Thoracic aorta (tissue), 2 donors: ENCODE measurements around the gene HSPA12A. TPM values are rescaled to one million over a fixed set of nuclear protein-coding genes. Genes with fewer than 3 reads are reported as not detected.

Source experiments
- ATAC-seq: fragments of 150-250 bp; one replicate; pipeline ENCODE4 v1.8.0; 2017; ENCODE audit warnings: low read depth; ENCODE audit not compliant: insufficient number of reproducible peaks, low FRiP score
- DNase-seq: peaks from one replicate; pipeline ENCODE4 v3.0.0-alpha.2; 2020; ENCODE audit warnings: low spot score
- H3K27ac ChIP-seq, 2 donors: fragments of 200-600 bp; sonication (generic); 1 replicate in 1 of 2; 2 replicates in 1 of 2; pipeline ENCODE4 v1.5.1; 2016; ENCODE audit warnings: mild to moderate bottlenecking in 2 of 2, moderate library complexity in 2 of 2
- H3K27me3 ChIP-seq: fragments of 200-600 bp; sonication (generic); replicated peaks from 2 replicates; pipeline ENCODE4 v1.6.0; 2016; ENCODE audit warnings: mild to moderate bottlenecking; ENCODE audit not compliant: insufficient read depth
- H3K36me3 ChIP-seq: fragments of 200-600 bp; sonication (generic); one replicate; pipeline ENCODE4 v1.5.1; 2016
- H3K4me1 ChIP-seq, 2 donors: fragments of 200-600 bp; sonication (generic); 1 replicate in 1 of 2; 2 replicates in 1 of 2; pipeline versions ENCODE4 v1.5.1 to v1.6.0; 2016; ENCODE audit warnings: low read depth in 2 of 2, mild to moderate bottlenecking in 1 of 2; ENCODE audit not compliant: control insufficient read depth in 1 of 2
- H3K4me3 ChIP-seq: fragments of 200-600 bp; sonication (generic); 2 replicates; pipeline ENCODE4 v1.5.1; 2016; ENCODE audit warnings: mild to moderate bottlenecking
- H3K9me3 ChIP-seq: fragments of 200-600 bp; sonication (generic); 2 replicates; pipeline ENCODE4 v1.5.1; 2016
- total RNA-seq, 2 donors: library from RNA; depleted of rRNA; stranded (reverse); fragments of >200 nt; gene quantifications; one replicate each; pipeline versions ENCODE4 v1.1.0 to v1.2.3, GENCODE V29; 2016
- TF ChIP-seq, protein P1 (sequence below): fragments of 200-600 bp; sonication (generic); IDR thresholded peaks from one replicate; pipeline ENCODE4 v1.5.1; 2019; ENCODE audit warnings: antibody characterized with exemption

HSPA12A gene
- total RNA-seq, 2 donors from 2014 or later: 10.2 to 13.6 TPM

DNA sequence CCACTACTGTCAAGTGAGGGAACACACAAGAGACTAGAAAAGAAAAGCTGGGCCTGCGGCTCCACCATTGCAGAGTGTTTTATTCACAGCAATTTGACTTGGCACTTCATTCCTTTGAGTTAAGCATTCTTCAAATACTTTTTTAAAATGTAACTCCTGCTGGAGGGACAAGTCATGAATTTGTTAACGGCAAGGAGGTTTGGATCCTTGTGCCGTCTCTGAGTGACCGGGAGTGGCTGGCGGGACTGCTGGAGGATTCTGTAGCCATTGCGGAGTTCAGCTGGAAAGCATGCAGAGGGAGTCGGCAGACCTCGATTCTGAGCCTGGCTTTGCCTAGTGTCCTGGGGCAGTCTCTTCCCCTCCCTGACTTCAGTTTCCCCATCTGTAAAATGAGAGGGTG, 9.8 kb downstream of the HSPA12A start:
- ATAC-seq (no peak), DNase-seq (no peak)
- Histone ChIP-seq H3K4me3 (peak overlapping the region; percentile 25), H3K9me3 (no peaks in the 10 kb centered on the region), H3K36me3 (no peaks in the 10 kb centered on the region), H3K4me1 (peaks cover 7 to 24% of the 10 kb centered on the region in 2 donors), H3K27me3 (no peaks in the 10 kb centered on the region), H3K27ac (peak overlapping the region; percentile 35 to 82)
- TF ChIP-seq, protein P1, sequence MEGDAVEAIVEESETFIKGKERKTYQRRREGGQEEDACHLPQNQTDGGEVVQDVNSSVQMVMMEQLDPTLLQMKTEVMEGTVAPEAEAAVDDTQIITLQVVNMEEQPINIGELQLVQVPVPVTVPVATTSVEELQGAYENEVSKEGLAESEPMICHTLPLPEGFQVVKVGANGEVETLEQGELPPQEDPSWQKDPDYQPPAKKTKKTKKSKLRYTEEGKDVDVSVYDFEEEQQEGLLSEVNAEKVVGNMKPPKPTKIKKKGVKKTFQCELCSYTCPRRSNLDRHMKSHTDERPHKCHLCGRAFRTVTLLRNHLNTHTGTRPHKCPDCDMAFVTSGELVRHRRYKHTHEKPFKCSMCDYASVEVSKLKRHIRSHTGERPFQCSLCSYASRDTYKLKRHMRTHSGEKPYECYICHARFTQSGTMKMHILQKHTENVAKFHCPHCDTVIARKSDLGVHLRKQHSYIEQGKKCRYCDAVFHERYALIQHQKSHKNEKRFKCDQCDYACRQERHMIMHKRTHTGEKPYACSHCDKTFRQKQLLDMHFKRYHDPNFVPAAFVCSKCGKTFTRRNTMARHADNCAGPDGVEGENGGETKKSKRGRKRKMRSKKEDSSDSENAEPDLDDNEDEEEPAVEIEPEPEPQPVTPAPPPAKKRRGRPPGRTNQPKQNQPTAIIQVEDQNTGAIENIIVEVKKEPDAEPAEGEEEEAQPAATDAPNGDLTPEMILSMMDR: no peak

DNA sequence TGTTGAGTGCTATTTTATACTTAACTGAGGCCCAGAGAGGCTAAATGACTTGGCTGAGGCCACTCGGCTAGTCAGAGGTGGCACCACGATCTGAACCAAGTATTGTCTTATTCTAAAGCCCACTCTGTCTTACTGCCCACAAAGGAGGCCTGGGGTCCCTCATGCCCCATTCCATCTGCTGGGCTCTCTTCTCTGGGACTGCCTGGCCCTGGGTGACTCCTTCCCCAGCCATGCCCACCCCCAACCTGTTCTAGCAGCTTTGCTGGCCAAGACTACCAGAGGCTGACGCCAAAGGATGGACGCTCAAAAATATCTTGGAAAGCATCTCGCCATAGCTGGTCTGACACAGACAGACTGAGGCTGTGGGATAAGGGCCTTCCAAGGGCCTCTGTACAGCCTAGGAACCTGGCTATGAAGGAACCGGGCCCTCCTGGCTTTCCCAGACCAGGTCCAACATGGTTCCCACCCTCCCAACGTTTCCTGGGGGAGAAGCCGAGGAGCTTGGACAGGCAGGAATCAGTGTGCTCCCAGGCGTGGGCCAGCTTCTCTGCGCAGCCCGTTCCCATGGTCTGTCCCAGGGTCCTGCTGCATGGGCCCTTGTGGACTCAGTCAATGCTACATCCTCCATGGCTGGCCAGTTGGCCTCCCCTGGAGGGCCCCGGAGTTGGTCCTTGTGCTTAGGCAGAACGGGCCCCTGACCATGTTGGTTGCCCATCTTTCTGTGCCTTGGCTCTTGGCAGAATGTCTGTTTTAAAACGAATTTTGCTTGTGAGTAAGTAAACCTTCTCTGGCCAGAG, 11.7 kb downstream of the HSPA12A start:
- peaks cover 7 to 23% of the 10 kb centered on the region in 2 donors for H3K4me1 ChIP-seq
- TF ChIP-seq, protein P1: no peak
- DNase-seq (no peak), ATAC-seq (no peak)
- H3K36me3 ChIP-seq: no peaks in the 10 kb centered on the region
- H3K27ac ChIP-seq: no peak overlapping the region
- no peaks in the 10 kb centered on the region for H3K27me3 ChIP-seq
- H3K4me3 ChIP-seq: no peak overlapping the region
- no peaks in the 10 kb centered on the region for H3K9me3 ChIP-seq

DNA sequence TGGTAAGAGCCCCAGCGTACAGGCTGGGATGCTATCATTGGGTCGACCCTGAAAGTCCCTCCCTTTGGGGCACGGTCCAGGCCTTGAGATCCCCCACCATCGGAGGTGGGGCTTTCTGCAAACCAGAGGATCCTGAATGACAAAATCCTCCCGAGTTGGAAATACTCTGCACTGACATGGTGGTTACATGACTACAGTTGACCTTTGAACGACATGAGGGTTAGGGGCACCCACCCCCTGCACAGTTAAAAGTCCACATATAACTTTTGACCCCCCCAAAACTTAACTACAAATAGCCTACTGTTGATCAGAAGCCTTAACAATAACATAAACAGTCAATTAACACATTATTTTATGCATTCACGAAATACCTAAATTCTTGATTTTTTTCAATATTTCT, 13.1 kb downstream of the HSPA12A start:
- TF ChIP-seq, protein P1: no peak
- no peaks in the 10 kb centered on the region for H3K36me3 ChIP-seq
- H3K27me3 ChIP-seq: no peaks in the 10 kb centered on the region
- H3K27ac ChIP-seq: no peak overlapping the region
- ATAC-seq (no peak), DNase-seq (no peak)
- H3K4me1 ChIP-seq: peaks cover 7 to 11% of the 10 kb centered on the region in 2 donors
- H3K9me3 ChIP-seq: no peaks in the 10 kb centered on the region
- no peak overlapping the region for H3K4me3 ChIP-seq

DNA sequence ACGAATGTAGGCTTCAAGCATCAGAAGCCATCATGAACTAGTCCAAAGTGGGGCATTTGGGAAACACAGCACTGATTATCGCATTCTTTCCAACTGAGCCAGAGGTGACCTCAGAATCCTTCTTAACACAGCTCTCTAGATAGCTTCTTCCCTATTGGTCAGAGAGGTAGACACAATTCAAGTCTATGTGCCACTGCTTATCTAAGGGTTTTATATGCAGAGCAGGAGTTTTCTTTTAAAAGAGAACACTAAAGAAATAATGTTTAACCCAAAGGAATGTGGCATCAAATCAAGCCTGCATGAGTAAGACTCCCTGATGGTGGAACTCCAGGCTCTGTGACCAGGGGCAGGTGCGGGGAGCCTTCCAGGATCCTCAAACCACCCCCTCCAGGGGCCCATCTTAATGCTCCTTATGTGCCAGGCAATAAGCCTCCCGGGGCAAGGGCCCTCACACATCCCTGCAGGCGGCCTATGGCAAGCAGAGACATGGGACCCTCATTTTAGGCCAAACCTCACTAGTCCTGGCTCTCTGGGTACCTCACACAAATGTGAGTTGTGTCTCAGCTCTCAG, 13.8 kb downstream of the HSPA12A start:
- H3K27me3 ChIP-seq: no peaks in the 10 kb centered on the region
- H3K36me3 ChIP-seq: no peaks in the 10 kb centered on the region
- TF ChIP-seq, protein P1: no peak
- H3K4me1 ChIP-seq: peaks cover 7 to 11% of the 10 kb centered on the region in 2 donors
- no peak overlapping the region for H3K4me3 ChIP-seq
- no peak overlapping the region for H3K27ac ChIP-seq
- no peaks in the 10 kb centered on the region for H3K9me3 ChIP-seq
- DNase-seq (no peak), ATAC-seq (no peak)

DNA sequence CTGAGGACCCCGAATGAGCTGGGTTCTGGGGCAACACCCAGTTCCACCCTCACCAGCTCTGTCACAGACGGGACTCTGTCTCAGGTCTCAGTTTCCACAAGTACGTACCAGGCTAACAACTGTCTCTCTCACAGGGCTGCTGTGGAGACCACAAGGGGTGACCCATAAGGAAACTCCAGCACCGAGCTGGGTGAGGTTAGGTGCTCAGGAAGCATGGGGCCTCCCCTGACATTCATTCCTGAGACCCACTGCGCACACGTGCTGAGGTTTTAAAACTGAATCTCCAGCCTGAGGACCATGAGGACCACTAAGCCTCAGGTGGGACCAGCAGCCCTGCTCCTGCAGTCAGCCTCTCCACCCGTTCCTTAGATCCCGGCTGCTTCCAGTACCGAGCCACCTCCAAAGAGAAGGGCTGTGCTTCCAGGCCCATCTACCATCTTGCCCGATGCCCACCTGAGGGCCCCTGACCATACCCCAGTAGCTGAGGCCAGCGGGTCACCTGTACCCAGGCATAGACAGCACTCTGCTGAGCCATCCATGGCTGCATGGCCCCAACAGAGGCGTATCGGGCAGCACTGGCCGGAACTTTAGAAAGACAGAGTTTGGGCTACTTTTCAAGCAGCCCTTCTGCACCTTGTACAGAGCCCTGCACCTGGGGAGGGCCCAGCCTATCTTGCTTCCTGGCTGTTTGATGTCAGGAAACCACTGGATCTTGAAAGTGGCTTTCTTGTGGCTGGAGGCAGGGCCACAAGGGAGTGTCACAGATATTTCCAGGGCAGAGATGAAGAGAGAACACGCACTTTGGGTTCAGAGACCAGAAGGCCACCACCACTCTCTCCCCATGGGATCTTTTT, 18.7 kb downstream of the HSPA12A start:
- no peak overlapping the region for H3K4me3 ChIP-seq
- DNase-seq: no peak
- no peaks in the 10 kb centered on the region for H3K27me3 ChIP-seq
- no peak overlapping the region for H3K27ac ChIP-seq
- ATAC-seq: no peak
- no peaks in the 10 kb centered on the region for H3K36me3 ChIP-seq
- no peaks in the 10 kb centered on the region for H3K4me1 ChIP-seq
- no peaks in the 10 kb centered on the region for H3K9me3 ChIP-seq
- TF ChIP-seq, protein P1: no peak
